ENCODE measurements around the gene EVI2B. TPM values are rescaled to one million over a fixed set of nuclear protein-coding genes. Genes with fewer than 3 reads are reported as not detected.

Gene EVI2B
- total RNA-seq, 1 experiment from 2014 or later: 0.20 TPM

GRCh38 chr17:31261601-31262000, 52.3 kb downstream of the EVI2B start:
- H3K9me3 ChIP-seq (ENCODE audit: control insufficient read depth in 1 of 2, insufficient read depth in 1 of 2, low read depth in 1 of 2, low read length in 2 of 2): no peaks in the 10 kb centered on the region
- no peak for TF ChIP-seq EZH2 (IDR thresholded peaks at IDR 0.05)
- TF ChIP-seq ZNF274 (IDR thresholded peaks at IDR 0.05; ENCODE audit: low read depth, low read length): no peak
- TF ChIP-seq RAD21 (IDR thresholded peaks at IDR 0.05; ENCODE audit: low read depth): no peak
- TF ChIP-seq TCF7L2 (IDR thresholded peaks at IDR 0.05; ENCODE audit: borderline replicate concordance, extremely low read depth, insufficient read depth, insufficient read length): no peak
- TF ChIP-seq ZBTB33 (IDR thresholded peaks at IDR 0.05; ENCODE audit: extremely low read depth, insufficient replicate concordance, low read length): no peak
- no peak for TF ChIP-seq POLR2A (IDR thresholded peaks at IDR 0.05; ENCODE audit: borderline replicate concordance, extremely low read depth, insufficient read depth, insufficient read length)
- TF ChIP-seq MAX (IDR thresholded peaks at IDR 0.05): no peak
- TF ChIP-seq CTCF (IDR thresholded peaks at IDR 0.05 in 2 of 3, conservative IDR thresholded peaks at IDR 0.05 in 1 of 3; ENCODE audit: borderline replicate concordance in 1 of 3, insufficient read depth in 1 of 3, low read depth in 2 of 3, low read length in 2 of 3): no peak
- TF ChIP-seq, protein P1, sequence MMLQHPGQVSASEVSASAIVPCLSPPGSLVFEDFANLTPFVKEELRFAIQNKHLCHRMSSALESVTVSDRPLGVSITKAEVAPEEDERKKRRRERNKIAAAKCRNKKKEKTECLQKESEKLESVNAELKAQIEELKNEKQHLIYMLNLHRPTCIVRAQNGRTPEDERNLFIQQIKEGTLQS (IDR thresholded peaks at IDR 0.05): no peak
- TF ChIP-seq EGR1 (IDR thresholded peaks at IDR 0.05; ENCODE audit: low read depth): no peak
- TF ChIP-seq FOSL1 (IDR thresholded peaks at IDR 0.05; ENCODE audit: low read depth): no peak
- H3K9me2 ChIP-seq (ENCODE audit: insufficient read depth): no peaks in the 10 kb centered on the region
- no peak overlapping the region for H3K27ac ChIP-seq (ENCODE audit: low read depth, low read length)
- H3K36me3 ChIP-seq (ENCODE audit: control insufficient read depth in 1 of 2, insufficient read depth in 2 of 2, low read length in 2 of 2): peaks cover 14% of the 10 kb centered on the region in 2 experiments; a peak in 2 of 4 replicates
- no peaks in the 10 kb centered on the region for H3K4me1 ChIP-seq (ENCODE audit: control insufficient read depth in 1 of 2, insufficient read depth in 2 of 2, low read length in 2 of 2)
- POLR2A ChIA-PET: no interaction called here
- no TSS peak for BruUV-seq (replicated peaks)
- H3K4me3 ChIP-seq (replicated peaks in 1 of 2; ENCODE audit: low read depth in 1 of 2, low read length in 2 of 2): no peak overlapping the region
- RAD21 ChIA-PET (ENCODE audit: low non-redundant PET in 1 of 2, low total read pairs in 2 of 2, uncharacterized antibody in 2 of 2, unreplicated experiment in 2 of 2): no interaction called here
- CTCF ChIA-PET: no interaction called here
- H4K20me1 ChIP-seq (ENCODE audit: insufficient read depth): no peaks in the 10 kb centered on the region
- H3K79me2 ChIP-seq (ENCODE audit: insufficient read depth, low read length): no peaks in the 10 kb centered on the region
- H3K4me2 ChIP-seq (ENCODE audit: low read length): no peak overlapping the region
- no peaks in the 10 kb centered on the region for H3K27me3 ChIP-seq (ENCODE audit: insufficient read depth, low read length)
- DNase-seq (ENCODE audit: low read depth, low spot score) (no peak), ATAC-seq (no peak)
- intact Hi-C loops (cut with micrococcal nuclease): no loop called here
- H3K9ac ChIP-seq (ENCODE audit: low read length): no peak overlapping the region
- no peak overlapping the region for H2AFZ ChIP-seq (ENCODE audit: low read depth, low read length, poor library complexity, severe bottlenecking)
